GM12891 (cell line): ENCODE measurements around the gene AZI2.

Experiments used
- PAX5 ChIP-seq: IDR thresholded peaks from 2 replicates; pipeline ENCODE4 v1.6.1; 2011; ENCODE audit warnings: low read length, moderate library complexity, mild to moderate bottlenecking; ENCODE audit not compliant: insufficient read depth, severe bottlenecking
- POLR2A ChIP-seq: IDR thresholded peaks from 2 replicates; pipeline ENCODE4 v1.6.1; 2011; ENCODE audit warnings: low read depth, low read length, control low read depth
- POLR2AphosphoS5 ChIP-seq: IDR thresholded peaks from 2 replicates; pipeline ENCODE4 v1.6.1; 2011; ENCODE audit warnings: low read depth, low read length, control low read depth
- POU2F2 ChIP-seq: IDR thresholded peaks from 2 replicates; pipeline ENCODE4 v1.6.1; 2011; ENCODE audit warnings: low read depth, mild to moderate bottlenecking, control low read depth, low read length, moderate library complexity
- SPI1 ChIP-seq: IDR thresholded peaks from 2 replicates; pipeline ENCODE4 v1.6.1; 2011; ENCODE audit warnings: low read depth, low read length, control low read depth
- TAF1 ChIP-seq: IDR thresholded peaks from 2 replicates; pipeline ENCODE4 v1.6.1; 2011; ENCODE audit warnings: low read depth, low read length, control low read depth

DNA sequence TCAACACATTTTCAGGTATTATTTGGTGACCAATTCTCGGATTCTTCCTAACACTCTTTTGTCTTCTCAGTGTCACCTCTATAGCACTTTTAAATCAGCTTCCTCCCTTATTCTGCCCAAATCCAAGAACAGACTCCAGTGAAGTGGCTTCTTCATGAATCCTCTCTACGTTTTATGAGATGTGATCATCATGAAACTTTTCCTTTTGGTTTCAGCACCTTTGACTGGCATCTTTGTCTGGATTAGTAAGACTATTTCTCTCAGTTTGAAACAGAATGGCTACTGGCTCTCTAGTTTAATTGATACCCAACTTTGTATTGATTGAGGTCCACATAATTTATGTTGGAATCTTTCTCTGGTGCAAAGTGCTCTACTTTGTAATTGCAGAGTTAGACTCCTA, 61.6 kb downstream of the AZI2 start:
- TF ChIP-seq POLR2A, result no peak
- no peak for TF ChIP-seq POLR2AphosphoS5
- no peak for TF ChIP-seq TAF1
- no peak for TF ChIP-seq PAX5
- no peak for TF ChIP-seq SPI1
- TF ChIP-seq POU2F2, result no peak
